GM18873 (cell line): ENCODE results near the gene OGDH.
"Not testable (repeated sequence)": the region's sequence is repeated elsewhere in the genome, so short reads cannot be mapped to it uniquely, and the experiment has no call there.

Source experiments
- ATAC-seq: cut with Tn5 transposase; IDR thresholded peaks from one replicate; pipeline ENCODE4 v1.9.1; 2021; ENCODE audit warnings: mild to moderate bottlenecking, moderate library complexity, moderate number of reproducible peaks; ENCODE audit not compliant: unreplicated experiment, low FRiP score

OGDH gene

GRCh38 chr7:44727937-44728262, 121.5 kb downstream of the OGDH start:
- no peak for ATAC-seq

- no peak for ATAC-seq
Measured at GRCh38 chr7:44729949-44730590, 123.6 kb downstream of the OGDH start.

GRCh38 chr7:44732971-44733370, 126.5 kb downstream of the OGDH start:
- not testable (repeated sequence) for ATAC-seq

GRCh38 chr7:44733708-44734481, 127.5 kb downstream of the OGDH start:
- ATAC-seq = no peak

GRCh38 chr7:44735403-44736165, 129.2 kb downstream of the OGDH start:
- ATAC-seq = peak; percentile 47

GRCh38 chr7:44736896-44737295, 130.5 kb downstream of the OGDH start:
- ATAC-seq = no peak

- no peak for ATAC-seq
Measured at GRCh38 chr7:44738051-44738723, 131.8 kb downstream of the OGDH start.

- no peak for ATAC-seq
Measured at GRCh38 chr7:44738876-44739665, 132.6 kb downstream of the OGDH start.

- no peak for ATAC-seq
Measured at GRCh38 chr7:44740055-44740454, 133.6 kb downstream of the OGDH start.

GRCh38 chr7:44743750-44744149, 137.3 kb downstream of the OGDH start:
- no peak for ATAC-seq

GRCh38 chr7:44748045-44748947, 141.9 kb downstream of the OGDH start, which contains the start of gene ZMIZ2:
Gene ZMIZ2, plus strand, starts transcription at chr7:44748847. Its CDS starts 7,403 bp downstream, at chr7:44756250.
- ATAC-seq = peak; percentile 40

- peak; percentile 1 for ATAC-seq
Measured at GRCh38 chr7:44748948-44749731, 142.7 kb downstream of the OGDH start.

GRCh38 chr7:44749992-44750391, 143.6 kb downstream of the OGDH start:
- ATAC-seq = no peak

GRCh38 chr7:44750424-44750823, 144.0 kb downstream of the OGDH start:
- no peak for ATAC-seq

- peak; percentile 75 for ATAC-seq
Measured at GRCh38 chr7:44750921-44751571, 144.6 kb downstream of the OGDH start.

- no peak for ATAC-seq
Measured at GRCh38 chr7:44752822-44753221, 146.4 kb downstream of the OGDH start.

GRCh38 chr7:44754802-44755697, 148.6 kb downstream of the OGDH start:
- ATAC-seq = no peak
